ENCODE measurements around the gene INTS15. TPM values are rescaled to one million over a fixed set of nuclear protein-coding genes. Genes with fewer than 3 reads are reported as not detected.

The INTS15 gene
- total RNA-seq, 1 donor from 2014 or later = 7.4 TPM

- H3K4me3 ChIP-seq (ENCODE audit: low read depth, low read length) = no peak overlapping the region
- TF ChIP-seq, protein P1, sequence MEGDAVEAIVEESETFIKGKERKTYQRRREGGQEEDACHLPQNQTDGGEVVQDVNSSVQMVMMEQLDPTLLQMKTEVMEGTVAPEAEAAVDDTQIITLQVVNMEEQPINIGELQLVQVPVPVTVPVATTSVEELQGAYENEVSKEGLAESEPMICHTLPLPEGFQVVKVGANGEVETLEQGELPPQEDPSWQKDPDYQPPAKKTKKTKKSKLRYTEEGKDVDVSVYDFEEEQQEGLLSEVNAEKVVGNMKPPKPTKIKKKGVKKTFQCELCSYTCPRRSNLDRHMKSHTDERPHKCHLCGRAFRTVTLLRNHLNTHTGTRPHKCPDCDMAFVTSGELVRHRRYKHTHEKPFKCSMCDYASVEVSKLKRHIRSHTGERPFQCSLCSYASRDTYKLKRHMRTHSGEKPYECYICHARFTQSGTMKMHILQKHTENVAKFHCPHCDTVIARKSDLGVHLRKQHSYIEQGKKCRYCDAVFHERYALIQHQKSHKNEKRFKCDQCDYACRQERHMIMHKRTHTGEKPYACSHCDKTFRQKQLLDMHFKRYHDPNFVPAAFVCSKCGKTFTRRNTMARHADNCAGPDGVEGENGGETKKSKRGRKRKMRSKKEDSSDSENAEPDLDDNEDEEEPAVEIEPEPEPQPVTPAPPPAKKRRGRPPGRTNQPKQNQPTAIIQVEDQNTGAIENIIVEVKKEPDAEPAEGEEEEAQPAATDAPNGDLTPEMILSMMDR (IDR thresholded peaks at IDR 0.05; ENCODE audit: insufficient read depth, low read length, severe bottlenecking) = no peak
- peaks cover 33% of the 10 kb centered on the region for H3K36me3 ChIP-seq (ENCODE audit: control insufficient read depth, insufficient read depth, low read length)
- DNase-seq (ENCODE audit: low read depth) (no peak), FAIRE-seq (no peak)
- no peaks in the 10 kb centered on the region for H3K27me3 ChIP-seq (ENCODE audit: control insufficient read depth, insufficient read depth, low read length)
Observed at GRCh38 chr7:6642239-6642839, 52.5 kb downstream of the INTS15 start.

DNA sequence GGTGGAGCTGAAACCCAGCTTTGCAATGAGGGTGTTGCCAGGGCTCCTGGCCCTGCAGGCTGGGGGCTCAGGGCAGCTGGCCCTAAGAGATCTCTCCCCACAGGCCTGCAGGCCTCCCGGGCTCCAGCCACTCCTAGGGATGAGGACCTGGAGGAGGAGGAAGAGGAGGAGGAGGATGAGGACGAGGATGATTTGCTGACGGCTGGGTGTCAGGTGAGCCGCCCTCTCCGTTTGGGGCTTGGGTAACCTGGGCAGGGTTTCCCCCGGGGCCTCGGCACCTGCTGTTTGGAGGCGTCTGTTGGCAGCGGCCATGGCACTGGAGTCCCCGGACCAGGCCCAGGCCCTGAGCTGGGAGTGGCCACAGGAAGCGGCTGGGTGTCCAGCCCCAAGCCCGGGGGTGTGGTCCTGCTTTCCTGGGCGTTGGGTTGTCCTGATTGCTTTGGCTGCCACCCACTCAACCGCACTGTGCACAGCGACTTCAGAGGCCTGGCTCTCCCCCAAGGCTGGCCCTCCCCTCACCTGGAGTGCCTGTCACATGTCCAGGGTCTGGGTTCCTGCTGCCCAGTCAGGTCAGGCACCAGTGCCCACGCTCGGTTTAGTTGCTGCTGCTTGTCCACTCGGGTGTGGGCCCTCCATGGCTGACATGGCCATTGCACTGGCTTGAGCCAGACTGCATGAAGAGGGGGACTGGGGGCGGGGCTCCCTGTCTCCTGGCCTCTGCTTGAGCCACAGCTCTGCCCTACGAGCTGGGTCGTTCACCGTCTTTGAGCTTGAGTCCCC, 53.2 kb downstream of the INTS15 start:
- H3K4me3 ChIP-seq (ENCODE audit: low read depth, low read length) = no peak overlapping the region
- H3K36me3 ChIP-seq (ENCODE audit: control insufficient read depth, insufficient read depth, low read length) = peaks cover 33% of the 10 kb centered on the region
- TF ChIP-seq, protein P1 (IDR thresholded peaks at IDR 0.05; ENCODE audit: insufficient read depth, low read length, severe bottlenecking) = no peak
- DNase-seq (ENCODE audit: low read depth) (no peak), FAIRE-seq (no peak)
- no peaks in the 10 kb centered on the region for H3K27me3 ChIP-seq (ENCODE audit: control insufficient read depth, insufficient read depth, low read length)

DNA sequence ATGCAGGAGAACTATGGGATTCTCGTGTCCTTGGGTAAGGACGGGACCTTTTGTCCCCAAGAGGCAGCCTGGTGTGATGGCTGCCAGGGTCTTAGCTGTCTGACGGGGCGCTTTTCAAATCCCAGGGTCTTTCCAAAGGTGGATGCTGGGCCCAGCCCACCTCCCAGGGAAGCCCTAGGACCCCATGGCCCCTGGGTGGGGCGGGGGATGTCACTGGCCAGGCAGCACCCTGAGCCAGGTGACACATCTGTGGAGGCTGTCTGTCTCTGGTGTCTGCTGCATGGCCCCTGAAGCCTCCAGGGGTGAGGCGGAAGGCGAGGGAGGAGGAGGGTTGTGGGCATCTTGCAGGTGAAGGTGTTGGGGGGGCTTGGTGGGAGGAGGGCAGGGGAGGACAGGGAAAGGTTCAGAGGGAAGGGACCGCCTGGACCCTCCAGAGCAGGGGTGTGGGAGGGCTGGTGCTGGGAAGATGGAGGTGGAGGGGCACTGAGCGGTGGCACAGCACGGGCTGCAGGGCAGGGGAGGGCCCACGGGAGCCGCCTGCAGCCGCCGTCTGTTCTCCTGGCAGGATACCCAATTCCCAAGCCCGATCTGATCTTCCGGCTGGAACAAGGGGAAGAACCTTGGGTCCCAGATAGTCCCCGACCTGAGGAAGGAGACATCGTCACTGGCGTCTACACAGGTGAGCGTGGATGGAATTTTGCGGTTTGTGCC, 54.2 kb downstream of the INTS15 start:
- FAIRE-seq (no peak), DNase-seq (ENCODE audit: low read depth) (no peak)
- Histone ChIP-seq H3K27me3 (ENCODE audit: control insufficient read depth, insufficient read depth, low read length) (no peaks in the 10 kb centered on the region), H3K36me3 (ENCODE audit: control insufficient read depth, insufficient read depth, low read length) (peaks cover 35% of the 10 kb centered on the region), H3K4me3 (ENCODE audit: low read depth, low read length) (no peak overlapping the region)
- TF ChIP-seq, protein P1 (IDR thresholded peaks at IDR 0.05; ENCODE audit: insufficient read depth, low read length, severe bottlenecking) = no peak

GRCh38 chr7:6644728-6645127, 54.9 kb downstream of the INTS15 start:
- TF ChIP-seq, protein P1 (IDR thresholded peaks at IDR 0.05; ENCODE audit: insufficient read depth, low read length, severe bottlenecking) = no peak
- FAIRE-seq = no peak
- peaks cover 35% of the 10 kb centered on the region for H3K36me3 ChIP-seq (ENCODE audit: control insufficient read depth, insufficient read depth, low read length)
- no peaks in the 10 kb centered on the region for H3K27me3 ChIP-seq (ENCODE audit: control insufficient read depth, insufficient read depth, low read length)
- no peak overlapping the region for H3K4me3 ChIP-seq (ENCODE audit: low read depth, low read length)
- DNase-seq (ENCODE audit: low read depth) = no peak

- FAIRE-seq (no peak), DNase-seq (ENCODE audit: low read depth) (no peak)
- TF ChIP-seq, protein P1 (IDR thresholded peaks at IDR 0.05; ENCODE audit: insufficient read depth, low read length, severe bottlenecking) = no peak
- peaks cover 37% of the 10 kb centered on the region for H3K36me3 ChIP-seq (ENCODE audit: control insufficient read depth, insufficient read depth, low read length)
- H3K4me3 ChIP-seq (ENCODE audit: low read depth, low read length) = no peak overlapping the region
- H3K27me3 ChIP-seq (ENCODE audit: control insufficient read depth, insufficient read depth, low read length) = no peaks in the 10 kb centered on the region
Observed at GRCh38 chr7:6646465-6646864, 56.6 kb downstream of the INTS15 start.

Measured in bronchial epithelial cell (primary cell).